RCC 7860 (cell line): ENCODE data around the gene LRRC8B.
"Not testable (repeated sequence)": the region's sequence is repeated elsewhere in the genome, so short reads cannot be mapped to it uniquely, and the experiment has no call there.

Experiments used
- DNase-seq: peaks from one replicate; pipeline ENCODE4 v3.0.0-alpha.2; 2015; ENCODE audit warnings: low spot score
- FAIRE-seq: peaks from 2 replicates; lab custom pipeline; 2012; peaks lifted over from hg19 to GRCh38; lab: Jason Lieb, UNC

The LRRC8B gene

GRCh38 chr1:89523572-89524368 lies 859 bp upstream of the LRRC8B start:
- FAIRE-seq (no peak), DNase-seq (no peak)

GRCh38 chr1:89525169-89525855 lies 683 bp downstream of the LRRC8B start:
- no peak for FAIRE-seq

GRCh38 chr1:89527256-89527655 lies 2.6 kb downstream of the LRRC8B start:
- FAIRE-seq (no peak), DNase-seq (no peak)

More at GRCh38 chr1:89525169-89525855, 683 bp downstream of the LRRC8B start:
- DNase-seq: no peak

- no peak for FAIRE-seq
These were observed 3.2 kb downstream of the LRRC8B start for GRCh38 chr1:89527750-89528381.

GRCh38 chr1:89528382-89528780 lies 3.8 kb downstream of the LRRC8B start:
- DNase-seq (no peak), FAIRE-seq (no peak)

More at GRCh38 chr1:89527750-89528381, 3.2 kb downstream of the LRRC8B start:
- DNase-seq: no peak

GRCh38 chr1:89529196-89529595 lies 4.6 kb downstream of the LRRC8B start:
- FAIRE-seq: no peak
- no peak for DNase-seq

GRCh38 chr1:89530444-89531089 lies 5.9 kb downstream of the LRRC8B start:
- no peak for FAIRE-seq

GRCh38 chr1:89531480-89532139 lies 7.0 kb downstream of the LRRC8B start:
- no peak for FAIRE-seq
- no peak for DNase-seq

More at GRCh38 chr1:89530444-89531089, 5.9 kb downstream of the LRRC8B start:
- no peak for DNase-seq

GRCh38 chr1:89532228-89532627 lies 7.6 kb downstream of the LRRC8B start:
- FAIRE-seq: no peak

GRCh38 chr1:89532866-89533265 lies 8.2 kb downstream of the LRRC8B start:
- no peak for DNase-seq
- no peak for FAIRE-seq

More at GRCh38 chr1:89532228-89532627, 7.6 kb downstream of the LRRC8B start:
- DNase-seq: no peak

- DNase-seq (no peak), FAIRE-seq (no peak)
These were observed 10.9 kb downstream of the LRRC8B start for GRCh38 chr1:89535537-89535936.

- DNase-seq: no peak
- FAIRE-seq: no peak
These were observed 12.1 kb downstream of the LRRC8B start for GRCh38 chr1:89536555-89537341.

GRCh38 chr1:89538361-89538760 lies 13.7 kb downstream of the LRRC8B start:
- DNase-seq (no peak), FAIRE-seq (no peak)

- DNase-seq (no peak), FAIRE-seq (no peak)
These were observed 14.5 kb downstream of the LRRC8B start for GRCh38 chr1:89539128-89539527.

- FAIRE-seq (no peak), DNase-seq (no peak)
These were observed 15.9 kb downstream of the LRRC8B start for GRCh38 chr1:89540406-89540970.

GRCh38 chr1:89542345-89542744 lies 17.7 kb downstream of the LRRC8B start:
- FAIRE-seq: no peak
- DNase-seq: no peak

GRCh38 chr1:89543632-89544031 lies 19.0 kb downstream of the LRRC8B start:
- not testable (repeated sequence) for DNase-seq, FAIRE-seq

- DNase-seq (no peak), FAIRE-seq (no peak)
These were observed 20.8 kb downstream of the LRRC8B start for GRCh38 chr1:89545264-89546038.
